AG08396 (cell line): ENCODE measurements around the gene CCT3.

Experiments
- DNase-seq: peaks from one replicate; pipeline ENCODE4 v3.0.0; 2012; ENCODE audit warnings: low spot score, mixed read lengths

CCT3 gene

GRCh38 chr1:156320560-156320959 lies 17.5 kb downstream of the CCT3 start:
- no peak for DNase-seq

GRCh38 chr1:156319664-156320063 lies 18.4 kb downstream of the CCT3 start:
- no peak for DNase-seq

- DNase-seq: no peak
These were observed 21.2 kb downstream of the CCT3 start for GRCh38 chr1:156316909-156317308.

- peak; percentile 30 for DNase-seq
These were observed 27.1 kb downstream of the CCT3 start for GRCh38 chr1:156310962-156311361.

GRCh38 chr1:156308078-156308477 lies 30.0 kb downstream of the CCT3 start:
- peak; percentile 66 for DNase-seq

- DNase-seq: no peak
These were observed 32.9 kb downstream of the CCT3 start for GRCh38 chr1:156305215-156305614.

GRCh38 chr1:156303241-156303640 lies 34.9 kb downstream of the CCT3 start:
- no peak for DNase-seq

- no peak for DNase-seq
These were observed 39.2 kb downstream of the CCT3 start, which contains the start of gene VHLL for GRCh38 chr1:156298852-156299357. Gene VHLL (minus strand): TSS chr1:156299307. CDS start chr1:156299189, 118 bp downstream.

GRCh38 chr1:156295391-156295947 lies 42.6 kb downstream of the CCT3 start, which contains the start of gene GLMP:
Gene GLMP (minus strand): TSS chr1:156295679. CDS start chr1:156295645, 34 bp downstream.
- DNase-seq: peak; percentile 78

- no peak for DNase-seq
These were observed 44.2 kb downstream of the CCT3 start for GRCh38 chr1:156293895-156294294.

GRCh38 chr1:156293098-156293434 lies 45.0 kb downstream of the CCT3 start:
- no peak for DNase-seq

- peak; percentile 92 for DNase-seq
These were observed 46.6 kb downstream of the CCT3 start for GRCh38 chr1:156291226-156292061.

- DNase-seq: no peak
These were observed 48.2 kb downstream of the CCT3 start for GRCh38 chr1:156289857-156290256.

GRCh38 chr1:156286061-156286460 lies 52.0 kb downstream of the CCT3 start:
- no peak for DNase-seq

GRCh38 chr1:156285437-156285836 lies 52.7 kb downstream of the CCT3 start:
- DNase-seq: no peak

GRCh38 chr1:156284757-156285156 lies 53.3 kb downstream of the CCT3 start:
- DNase-seq: no peak

GRCh38 chr1:156284112-156284511 lies 54.0 kb downstream of the CCT3 start, which contains the start of gene TMEM79:
Gene TMEM79 (plus strand): TSS chr1:156284325. CDS start chr1:156285227, 902 bp downstream.
- no peak for DNase-seq

GRCh38 chr1:156283521-156283920 lies 54.6 kb downstream of the CCT3 start:
- no peak for DNase-seq

GRCh38 chr1:156282479-156283222 lies 55.4 kb downstream of the CCT3 start, which contains the start of gene SMG5:
Gene SMG5 (minus strand): TSS chr1:156282825. CDS start chr1:156282680, 145 bp downstream.
- DNase-seq: peak; percentile 97

- no peak for DNase-seq
These were observed 56.2 kb downstream of the CCT3 start for GRCh38 chr1:156281693-156282478.

GRCh38 chr1:156281281-156281680 lies 56.8 kb downstream of the CCT3 start:
- DNase-seq: peak; percentile 66

- no peak for DNase-seq
These were observed 58.3 kb downstream of the CCT3 start for GRCh38 chr1:156279837-156280236.
